ENCODE data around the gene ETV1. TPM values are rescaled to one million over a fixed set of nuclear protein-coding genes. Genes with fewer than 3 reads are reported as not detected.

The ETV1 gene
- total RNA-seq, 1 experiment from 2014 or later, result 68.5 TPM

GRCh38 chr7:13945670-13946069 is 43.8 kb downstream of the ETV1 start:
- no peaks in the 10 kb centered on the region for H3K27me3 Mint-ChIP-seq (ENCODE audit: low read depth)
- H3K4me3 Mint-ChIP-seq, result no peak overlapping the region
- no peak overlapping the region for H3K27ac ChIP-seq (ENCODE audit: insufficient read length, low read depth, low read length)
- H3K9ac ChIP-seq (ENCODE audit: extremely low read depth, insufficient read length, low read length), result no peak overlapping the region
- H3K79me1 ChIP-seq (ENCODE audit: insufficient read depth, low read depth, low read length, poor library complexity, severe bottlenecking), result no peaks in the 10 kb centered on the region
- H3K36me3 Mint-ChIP-seq (ENCODE audit: insufficient read depth in 1 of 3, low read depth in 3 of 3), result peaks cover 4 to 30% (median 18%) of the 10 kb centered on the region in 3 experiments; a peak in 6 of 7 replicates
- H2AFZ ChIP-seq (ENCODE audit: low read length), result no peak overlapping the region
- H3K9me3 Mint-ChIP-seq, result no peaks in the 10 kb centered on the region; a peak in 1 of 5 replicates
- no peak overlapping the region for H3K23ac ChIP-seq (ENCODE audit: insufficient read length, low read depth, low read length)
- no peaks in the 10 kb centered on the region for H3K27me3 ChIP-seq (ENCODE audit: insufficient read depth, low read length)
- no peak overlapping the region for H3T11ph ChIP-seq (ENCODE audit: low read length)
- no peak overlapping the region for H3K18ac ChIP-seq (ENCODE audit: insufficient read length, low read depth, low read length)
- no peak overlapping the region for H3K14ac ChIP-seq (ENCODE audit: insufficient read depth, low read length)
- no peak for DNase-seq
- H2BK12ac ChIP-seq (ENCODE audit: insufficient read length, low read depth, low read length), result no peak overlapping the region
- H3K9me3 ChIP-seq (ENCODE audit: control insufficient read depth, low read depth, low read length), result no peaks in the 10 kb centered on the region
- no peak overlapping the region for H3K4me2 ChIP-seq (ENCODE audit: insufficient read depth, insufficient read length, low read length)
- TF ChIP-seq, protein P1, sequence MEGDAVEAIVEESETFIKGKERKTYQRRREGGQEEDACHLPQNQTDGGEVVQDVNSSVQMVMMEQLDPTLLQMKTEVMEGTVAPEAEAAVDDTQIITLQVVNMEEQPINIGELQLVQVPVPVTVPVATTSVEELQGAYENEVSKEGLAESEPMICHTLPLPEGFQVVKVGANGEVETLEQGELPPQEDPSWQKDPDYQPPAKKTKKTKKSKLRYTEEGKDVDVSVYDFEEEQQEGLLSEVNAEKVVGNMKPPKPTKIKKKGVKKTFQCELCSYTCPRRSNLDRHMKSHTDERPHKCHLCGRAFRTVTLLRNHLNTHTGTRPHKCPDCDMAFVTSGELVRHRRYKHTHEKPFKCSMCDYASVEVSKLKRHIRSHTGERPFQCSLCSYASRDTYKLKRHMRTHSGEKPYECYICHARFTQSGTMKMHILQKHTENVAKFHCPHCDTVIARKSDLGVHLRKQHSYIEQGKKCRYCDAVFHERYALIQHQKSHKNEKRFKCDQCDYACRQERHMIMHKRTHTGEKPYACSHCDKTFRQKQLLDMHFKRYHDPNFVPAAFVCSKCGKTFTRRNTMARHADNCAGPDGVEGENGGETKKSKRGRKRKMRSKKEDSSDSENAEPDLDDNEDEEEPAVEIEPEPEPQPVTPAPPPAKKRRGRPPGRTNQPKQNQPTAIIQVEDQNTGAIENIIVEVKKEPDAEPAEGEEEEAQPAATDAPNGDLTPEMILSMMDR (conservative IDR thresholded peaks at IDR 0.05), result no peak
- H3K56ac ChIP-seq (ENCODE audit: insufficient read length, low read depth, low read length), result no peak overlapping the region
- peaks cover 17 to 21% of the 10 kb centered on the region in 2 experiments for H3K4me1 Mint-ChIP-seq
- H3K79me2 ChIP-seq (ENCODE audit: insufficient read depth, low read length), result no peaks in the 10 kb centered on the region
- no peak overlapping the region for H4K8ac ChIP-seq (replicated peaks; ENCODE audit: insufficient read length, low read depth, low read length)
- peaks cover 4% of the 10 kb centered on the region; the same call in 1 of the 2 replicates for H3K4me1 ChIP-seq (ENCODE audit: insufficient read depth, low read length)
- no peak overlapping the region for H2BK20ac ChIP-seq (ENCODE audit: low read depth, low read length, poor library complexity, severe bottlenecking)
- no peak overlapping the region for H2BK5ac ChIP-seq (ENCODE audit: insufficient read length, low read length)
- H3K27ac Mint-ChIP-seq, result peak overlapping the region in 1 of 3 experiments; percentile 53; a peak in 1 of 7 replicates
- no peaks in the 10 kb centered on the region for H3K23me2 ChIP-seq (ENCODE audit: insufficient read length, low read depth, low read length, poor library complexity, severe bottlenecking)
- H3K4ac ChIP-seq (ENCODE audit: low read depth, low read length), result no peak overlapping the region
- no peak overlapping the region for H4K5ac ChIP-seq (ENCODE audit: insufficient read length, low read depth, low read length)
- H2BK15ac ChIP-seq (ENCODE audit: low read depth, low read length), result no peak overlapping the region
- no peak overlapping the region for H4K91ac ChIP-seq (ENCODE audit: insufficient read length, low read depth, low read length)
- H4K20me1 ChIP-seq (ENCODE audit: control insufficient read depth, insufficient read depth, insufficient read length), result no peaks in the 10 kb centered on the region
- no peak overlapping the region for H2AK5ac ChIP-seq (ENCODE audit: insufficient read length, low read length)
- H2BK120ac ChIP-seq (ENCODE audit: low read depth, low read length, poor library complexity, severe bottlenecking), result no peak overlapping the region
- no CpG with 5 or more reads among the region's 7 CpGs for WGBS (ENCODE audit: extremely low coverage, insufficient read length, low lambda C conversion rate)
